GM20431 (cell line): Measurements from ENCODE around the gene PKMYT1.

ENCODE experiments used
- in situ Hi-C: fragments of 300-500 bp; cut with MseI, MboI; formaldehyde crosslinking; loops from one replicate; pipeline ENCODE4 v1.15.0; 2020; ENCODE audit warnings: low sequenced_read_pairs; ENCODE audit not compliant: unreplicated experiment

The PKMYT1 gene

GRCh38 chr16:3001316-3001715 lies 21.1 kb upstream of the PKMYT1 start:
- in situ Hi-C loops, result no loop called here

GRCh38 chr16:3000540-3000939 lies 20.3 kb upstream of the PKMYT1 start:
- in situ Hi-C loops, result no loop called here

GRCh38 chr16:2999929-3000328 lies 19.7 kb upstream of the PKMYT1 start:
- in situ Hi-C loops, result no loop called here

- in situ Hi-C loops, result no loop called here
Measured at GRCh38 chr16:2996298-2996697, 16.1 kb upstream of the PKMYT1 start.

GRCh38 chr16:2992383-2993081 lies 12.3 kb upstream of the PKMYT1 start:
- in situ Hi-C loops, result no loop called here

GRCh38 chr16:2991566-2992261 lies 11.5 kb upstream of the PKMYT1 start:
- in situ Hi-C loops, result no loop called here

- in situ Hi-C loops, result no loop called here
Measured at GRCh38 chr16:2990891-2991290, 10.6 kb upstream of the PKMYT1 start.

GRCh38 chr16:2988590-2989099 lies 8.4 kb upstream of the PKMYT1 start:
- in situ Hi-C loops, result no loop called here

GRCh38 chr16:2987833-2988232 lies 7.6 kb upstream of the PKMYT1 start:
- in situ Hi-C loops, result no loop called here

GRCh38 chr16:2987286-2987685 lies 7.0 kb upstream of the PKMYT1 start:
- in situ Hi-C loops, result no loop called here

- in situ Hi-C loops, result no loop called here
Measured at GRCh38 chr16:2986623-2987188, 6.5 kb upstream of the PKMYT1 start.

GRCh38 chr16:2985893-2986355 lies 5.7 kb upstream of the PKMYT1 start:
- in situ Hi-C loops, result no loop called here

- in situ Hi-C loops, result no loop called here
Measured at GRCh38 chr16:2985462-2985861, 5.2 kb upstream of the PKMYT1 start.

GRCh38 chr16:2983706-2984136 lies 3.5 kb upstream of the PKMYT1 start:
- in situ Hi-C loops, result no loop called here

- in situ Hi-C loops, result no loop called here
Measured at GRCh38 chr16:2982402-2982801, 2.2 kb upstream of the PKMYT1 start.

GRCh38 chr16:2981899-2982250 lies 1.6 kb upstream of the PKMYT1 start:
- in situ Hi-C loops, result no loop called here

GRCh38 chr16:2981177-2981898 lies 1.1 kb upstream of the PKMYT1 start:
- in situ Hi-C loops, result no loop called here

GRCh38 chr16:2979669-2980226 lies 498 bp downstream of the PKMYT1 start:
- in situ Hi-C loops, result no loop called here

- in situ Hi-C loops, result no loop called here
Measured at GRCh38 chr16:2977440-2977839, 2.8 kb downstream of the PKMYT1 start.

GRCh38 chr16:2976673-2977072 lies 3.6 kb downstream of the PKMYT1 start:
- in situ Hi-C loops, result no loop called here
